ENCODE data around the gene DUSP1.
A peak's percentile ranks its signal among the peaks of the same experiment; 100 is the strongest.

The DUSP1 gene

GRCh38 chr5:172777881-172778814 lies 7.2 kb upstream of the DUSP1 start:
- peak; percentile 81 to 92 (median 83) for DNase-seq

- DNase-seq: no peak
Measured at GRCh38 chr5:172776235-172776594, 5.2 kb upstream of the DUSP1 start.

GRCh38 chr5:172775326-172776234 lies 4.6 kb upstream of the DUSP1 start:
- peak; percentile 91 to 96 (median 95) for DNase-seq

- no peak for DNase-seq
Measured at GRCh38 chr5:172774561-172775315, 3.7 kb upstream of the DUSP1 start.

GRCh38 chr5:172773481-172774469 lies 2.8 kb upstream of the DUSP1 start:
- DNase-seq: peak; percentile 86 to 93 (median 91)

GRCh38 chr5:172772112-172772906 lies 1.3 kb upstream of the DUSP1 start:
- peak; percentile 98 to 99 (median 98) for DNase-seq

- DNase-seq: no peak
Measured at GRCh38 chr5:172771439-172772111, 580 bp upstream of the DUSP1 start.

GRCh38 chr5:172770374-172770674 lies 671 bp downstream of the DUSP1 start:
- peak in 2 of 3 donors; percentile 63 to 81 for DNase-seq

GRCh38 chr5:172769616-172770373 lies 1.2 kb downstream of the DUSP1 start:
- peak; percentile 43 to 57 (median 54) for DNase-seq

- DNase-seq: no peak
Measured at GRCh38 chr5:172769342-172769615, 1.7 kb downstream of the DUSP1 start.

GRCh38 chr5:172768573-172769341 lies 2.2 kb downstream of the DUSP1 start:
- DNase-seq: peak; percentile 51 to 71 (median 67)

- DNase-seq: no peak
Measured at GRCh38 chr5:172768098-172768572, 2.9 kb downstream of the DUSP1 start.

GRCh38 chr5:172766287-172767108 lies 4.5 kb downstream of the DUSP1 start:
- DNase-seq: peak; percentile 81 to 85 (median 84)

- DNase-seq: peak in 2 of 3 donors; percentile 88 to 91
Measured at GRCh38 chr5:172765766-172766286, 5.2 kb downstream of the DUSP1 start.

GRCh38 chr5:172764861-172765765 lies 5.9 kb downstream of the DUSP1 start:
- peak; percentile 97 to 99 (median 99) for DNase-seq

- DNase-seq: no peak
Measured at GRCh38 chr5:172763120-172763464, 7.9 kb downstream of the DUSP1 start.

Data from suppressor macrophage treated with lipopolysaccharide for 1 hour (primary cell).